ENCODE measurements around the gene MXD4.

Gene MXD4, protein sequence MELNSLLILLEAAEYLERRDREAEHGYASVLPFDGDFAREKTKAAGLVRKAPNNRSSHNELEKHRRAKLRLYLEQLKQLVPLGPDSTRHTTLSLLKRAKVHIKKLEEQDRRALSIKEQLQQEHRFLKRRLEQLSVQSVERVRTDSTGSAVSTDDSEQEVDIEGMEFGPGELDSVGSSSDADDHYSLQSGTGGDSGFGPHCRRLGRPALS

DNA sequence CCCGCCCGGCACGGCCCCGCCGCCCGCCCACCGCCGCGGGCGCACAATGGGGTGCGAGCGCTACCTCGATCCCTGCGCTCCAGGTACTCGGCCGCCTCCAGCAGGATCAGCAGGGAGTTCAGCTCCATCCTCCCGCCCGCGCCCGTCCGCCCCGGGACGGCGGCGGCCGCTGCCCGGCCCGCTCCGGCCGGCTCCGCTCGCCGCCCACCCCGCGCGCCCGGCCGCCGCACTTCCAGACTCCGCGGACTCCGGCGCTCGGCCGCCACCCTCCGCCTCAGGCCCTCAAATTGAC, at the start of gene MXD4:
MXD4 (minus strand) TSS at position 257 of the 292 bp plus-strand sequence; CDS start at position 128, 129 bp downstream.
- DNase-seq, result no peak

GRCh38 chr4:2306773-2307410, 45.0 kb upstream of the MXD4 start:
- no peak for DNase-seq

DNA sequence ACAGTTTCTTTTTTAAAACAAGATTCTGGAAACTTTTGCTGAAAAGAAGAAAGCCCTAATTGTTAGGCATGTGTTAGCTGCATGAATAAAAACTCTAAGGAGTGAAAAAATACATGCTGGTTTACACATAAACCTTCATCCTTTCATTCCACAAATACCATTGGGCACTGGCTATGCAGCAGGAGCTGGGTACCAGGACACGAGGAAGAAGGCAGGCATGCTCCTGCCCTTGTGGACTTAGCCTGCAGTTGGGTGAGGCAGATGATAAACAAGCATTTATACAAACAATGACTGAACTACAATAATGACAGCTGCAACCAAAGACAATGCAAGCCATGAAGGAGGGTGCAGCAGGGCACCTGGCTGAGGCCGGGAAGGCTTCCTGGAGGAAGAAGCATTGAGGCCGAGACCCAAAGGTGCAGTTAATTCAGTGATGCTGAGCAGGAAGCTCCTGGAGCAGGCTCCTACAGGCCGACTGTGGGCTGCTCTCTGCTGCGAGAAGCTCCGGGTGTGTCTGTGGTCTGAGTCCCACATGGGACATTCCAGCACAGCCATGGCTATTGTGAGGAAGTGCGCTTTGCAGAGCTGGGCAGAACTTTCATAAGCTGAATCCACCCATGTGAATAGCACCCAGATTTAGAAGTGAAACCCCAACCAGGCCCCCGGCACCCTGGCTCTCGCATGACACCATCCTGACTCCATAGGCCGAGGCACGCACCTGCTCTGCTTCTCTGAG, 44.0 kb upstream of the MXD4 start:
- DNase-seq, result no peak

DNA sequence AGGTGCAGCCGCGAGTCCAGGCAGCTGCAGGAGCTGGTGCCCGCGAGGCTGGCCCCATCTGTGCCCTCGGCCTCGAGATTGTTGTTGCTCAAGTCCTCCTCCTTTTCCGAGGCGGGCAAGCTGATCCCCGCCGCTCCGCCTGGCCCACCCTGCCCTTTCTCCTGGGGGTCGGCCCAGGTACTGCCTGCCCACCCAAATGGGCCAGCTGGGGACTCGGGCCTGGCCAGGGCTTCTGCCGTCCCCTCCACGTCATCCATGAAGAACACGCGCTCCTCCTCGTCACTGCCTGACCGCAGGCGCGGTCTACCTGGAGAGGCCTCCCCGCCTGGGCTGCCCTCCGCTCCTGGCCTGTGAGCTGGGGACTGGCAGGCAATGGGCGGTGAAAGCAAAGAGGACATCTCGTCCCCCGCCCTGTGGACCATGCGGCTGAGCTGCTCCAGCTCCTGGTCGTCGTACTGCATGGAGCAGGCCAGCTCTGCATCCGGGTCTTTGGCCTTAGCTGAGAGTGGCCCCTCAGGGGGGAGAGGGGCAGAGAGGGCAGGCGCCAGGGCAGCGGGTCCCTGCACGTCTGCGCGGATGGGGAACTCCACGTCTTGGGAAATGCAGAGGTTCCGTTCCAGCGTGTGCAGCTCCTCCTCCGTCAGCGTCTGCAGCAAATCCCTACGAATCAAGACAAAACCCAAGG, 43.1 kb upstream of the MXD4 start:
- no peak for DNase-seq

- DNase-seq, result no peak
Measured at GRCh38 chr4:2304321-2304876, 42.5 kb upstream of the MXD4 start.

GRCh38 chr4:2303686-2304320, 41.9 kb upstream of the MXD4 start:
- no peak for DNase-seq

DNA sequence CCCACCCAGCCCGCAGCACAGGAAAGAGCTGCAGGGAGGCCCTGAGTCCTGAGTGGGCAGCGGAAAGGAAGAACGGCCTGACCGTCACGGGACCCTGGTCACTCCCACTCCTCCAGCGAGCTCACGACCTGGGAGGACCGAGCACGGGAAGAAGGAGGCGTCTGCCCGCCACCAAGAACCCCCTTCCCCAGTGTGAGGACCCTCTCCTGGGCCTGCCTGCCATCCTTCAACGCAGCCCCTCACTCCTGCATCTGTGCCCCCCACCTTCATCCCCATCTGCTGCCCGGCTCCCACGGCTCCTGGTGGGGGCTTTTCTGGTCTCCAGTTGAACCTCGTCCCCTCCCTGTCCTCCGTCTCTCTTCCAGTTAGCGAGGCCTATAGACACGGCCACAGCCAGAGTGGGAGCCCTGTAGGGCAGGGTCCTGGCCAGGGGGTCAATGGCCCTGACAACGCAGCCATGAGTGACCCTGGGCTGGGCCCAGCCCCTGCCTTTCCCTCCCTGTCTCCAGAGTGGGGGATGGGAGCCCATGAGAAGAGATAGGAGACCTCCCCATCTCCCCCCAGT, 41.3 kb upstream of the MXD4 start:
- DNase-seq, result no peak

DNA sequence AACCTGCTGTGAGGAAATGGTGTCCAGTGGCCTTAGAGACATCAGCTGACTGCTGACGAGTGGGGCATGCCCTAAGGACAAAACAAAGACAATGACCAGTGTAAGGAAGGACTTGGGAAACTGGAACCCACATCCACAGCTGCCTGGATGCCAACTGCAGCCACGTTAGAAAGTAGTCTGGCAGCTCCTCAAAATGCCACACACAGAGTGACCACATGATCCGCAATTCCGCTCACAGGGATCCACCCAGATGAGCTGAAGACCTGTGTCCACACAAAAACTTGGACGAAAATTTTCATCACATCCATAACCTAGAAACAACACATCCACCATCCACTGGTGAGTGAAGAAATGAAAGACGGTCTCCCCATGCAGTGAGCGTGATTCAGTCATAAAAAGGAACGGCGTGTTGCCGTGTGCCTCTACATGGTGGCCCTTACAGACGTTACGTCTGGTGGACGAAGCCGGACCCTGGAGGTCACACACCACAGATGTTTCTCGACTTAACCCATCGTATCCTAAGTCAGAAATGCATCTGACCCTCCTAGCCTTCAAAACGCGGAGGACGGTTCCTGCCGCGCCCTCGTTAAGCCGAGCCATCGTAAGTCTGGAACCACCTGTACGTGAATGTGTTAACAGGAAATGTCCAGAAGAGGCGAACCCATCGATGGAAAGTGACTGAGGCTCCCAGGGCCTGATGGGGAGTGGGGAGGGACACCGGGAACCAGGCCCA, 40.6 kb upstream of the MXD4 start:
- DNase-seq, result no peak

- DNase-seq, result no peak
Measured at GRCh38 chr4:2301806-2302205, 39.9 kb upstream of the MXD4 start.

DNA sequence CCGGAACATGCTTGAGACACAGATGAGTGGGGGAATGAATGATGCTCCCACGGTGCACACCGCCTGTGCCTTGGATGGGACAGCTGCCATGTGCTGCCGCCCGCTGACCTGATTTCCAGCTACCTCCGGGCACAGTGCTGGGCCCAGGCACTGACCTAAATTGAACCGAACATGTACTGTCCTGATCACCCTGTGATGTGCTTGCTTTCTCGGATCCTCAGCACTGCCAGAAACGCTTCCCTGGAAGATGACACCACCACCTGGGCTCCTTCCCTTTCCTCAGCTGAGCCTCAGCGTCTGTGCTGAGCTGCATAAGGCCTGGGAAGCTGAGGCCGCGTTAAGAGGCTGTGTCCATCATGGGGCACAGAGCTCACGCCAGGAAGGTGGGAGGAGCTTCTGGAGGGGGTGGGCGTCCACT, 39.3 kb upstream of the MXD4 start:
- DNase-seq, result no peak

GRCh38 chr4:2300431-2301224, 38.7 kb upstream of the MXD4 start:
- no peak for DNase-seq

- no peak for DNase-seq
Measured at GRCh38 chr4:2299794-2300193, 37.9 kb upstream of the MXD4 start.

- DNase-seq, result no peak
Measured at GRCh38 chr4:2298532-2298991, 36.7 kb upstream of the MXD4 start.

DNA sequence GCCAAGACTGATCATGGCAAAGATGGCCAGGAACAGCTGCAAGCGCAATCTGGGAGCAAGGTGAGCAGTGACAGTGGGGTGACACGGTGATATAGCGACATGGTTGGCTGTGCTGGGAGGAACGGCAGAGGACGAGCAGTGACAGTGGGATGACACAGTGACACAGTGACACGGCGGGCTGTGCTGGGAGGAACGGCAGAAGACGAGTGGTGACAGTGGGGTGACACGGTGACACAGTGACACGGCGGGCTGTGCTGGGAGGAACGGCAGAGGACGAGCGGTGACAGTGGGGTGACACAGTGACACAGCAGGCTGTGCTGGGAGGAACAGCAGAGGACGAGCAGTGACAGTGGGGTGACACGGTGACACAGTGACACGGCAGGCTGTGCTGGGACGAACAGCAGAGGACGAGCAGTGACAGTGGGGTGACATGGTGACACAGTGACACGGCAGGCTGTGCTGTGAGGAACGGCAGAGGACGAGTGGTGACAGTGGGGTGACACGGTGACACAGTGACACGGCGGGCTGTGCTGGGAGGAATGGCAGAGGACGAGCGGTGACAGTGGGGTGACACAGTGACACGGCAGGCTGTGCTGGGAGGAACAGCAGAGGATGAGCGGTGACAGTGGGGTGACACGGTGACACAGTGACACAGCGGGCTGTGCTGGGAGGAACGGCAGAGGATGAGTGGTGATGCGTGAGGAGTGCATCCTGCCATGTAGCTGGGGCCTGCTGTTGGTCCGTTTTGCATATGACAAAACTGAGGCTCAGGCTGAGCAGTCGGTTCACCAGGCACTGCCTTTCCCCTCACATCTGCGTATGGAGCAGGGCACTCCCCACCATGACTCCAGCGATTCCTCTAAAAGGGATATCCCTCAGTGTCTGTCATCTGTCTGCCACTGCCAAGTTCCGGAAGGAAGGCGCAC, 36.0 kb upstream of the MXD4 start:
- no peak for DNase-seq

DNA sequence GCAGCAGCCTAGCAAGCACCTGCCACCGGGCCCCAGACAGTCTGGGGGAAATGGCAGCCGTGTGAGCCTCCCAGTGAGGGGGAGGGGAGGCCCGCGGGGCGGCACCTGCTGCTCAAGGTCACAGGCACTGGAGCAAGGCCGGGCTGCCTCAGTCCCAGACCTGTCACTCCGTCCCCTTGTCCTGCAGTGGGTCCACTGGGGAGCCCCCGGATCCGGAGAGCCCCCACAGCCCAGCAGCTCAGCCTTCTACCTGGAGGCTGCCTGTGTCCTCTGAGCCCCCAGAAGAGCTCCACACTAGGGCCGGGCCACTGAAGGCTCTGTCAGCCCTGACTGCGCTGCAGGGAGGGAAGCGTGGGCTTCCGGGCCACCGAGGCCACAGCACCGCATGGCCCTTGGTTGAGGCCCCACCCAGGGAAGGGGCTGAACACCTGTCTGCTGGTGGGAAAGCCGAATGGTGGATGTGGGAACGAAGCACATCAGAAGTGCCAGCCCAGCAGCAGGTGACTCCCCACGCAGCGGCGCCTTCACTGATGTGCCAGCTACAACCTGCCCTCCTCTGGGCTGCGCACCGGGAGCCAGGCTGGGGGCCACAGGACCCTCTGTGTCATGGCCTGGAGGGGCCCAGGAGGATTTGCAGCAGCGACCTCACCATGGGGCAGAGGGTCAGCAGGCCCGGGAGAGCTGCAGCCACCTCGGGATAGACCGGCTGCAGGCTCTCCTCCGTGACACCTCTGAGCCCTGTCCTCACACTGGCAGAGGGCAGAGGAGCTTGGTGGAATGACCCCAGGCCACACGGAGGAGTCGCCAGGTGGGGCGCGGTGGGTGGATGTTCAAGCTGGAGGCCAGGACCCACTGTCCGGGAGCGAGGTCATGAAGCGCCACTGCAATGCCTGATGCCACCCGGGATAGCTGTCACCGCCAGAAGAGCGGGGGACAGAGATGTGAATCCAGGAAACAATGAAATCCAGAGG, 35.0 kb upstream of the MXD4 start:
- no peak for DNase-seq

DNA sequence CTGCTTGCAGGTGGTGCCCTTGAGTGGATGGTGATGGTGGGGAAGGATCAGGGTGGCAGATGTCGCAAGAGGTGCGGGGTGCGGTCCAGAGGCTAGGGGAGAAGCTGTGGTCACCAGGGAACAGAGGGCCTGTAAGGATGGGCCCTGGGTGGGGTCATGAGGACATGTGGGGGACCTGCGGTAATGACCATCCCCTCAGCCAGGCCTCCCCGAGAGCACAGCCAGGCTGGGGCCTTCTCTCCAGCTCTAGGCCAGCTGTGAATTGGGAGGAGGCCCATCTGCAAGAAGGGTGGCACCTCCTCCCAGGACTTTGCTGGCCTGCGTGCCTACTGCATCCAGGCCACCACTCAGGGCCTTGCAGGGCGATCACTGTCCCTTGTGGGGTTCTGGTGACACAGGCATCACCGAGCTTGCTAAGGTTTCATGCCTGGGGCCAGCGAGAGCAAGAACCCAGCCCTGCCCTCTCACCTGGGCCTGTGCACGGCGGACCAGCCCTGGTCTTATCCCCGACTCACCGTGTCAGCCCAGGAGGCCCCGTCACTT, 34.1 kb upstream of the MXD4 start:
- DNase-seq, result no peak

GRCh38 chr4:2295500-2295899, 33.6 kb upstream of the MXD4 start:
- no peak for DNase-seq

DNA sequence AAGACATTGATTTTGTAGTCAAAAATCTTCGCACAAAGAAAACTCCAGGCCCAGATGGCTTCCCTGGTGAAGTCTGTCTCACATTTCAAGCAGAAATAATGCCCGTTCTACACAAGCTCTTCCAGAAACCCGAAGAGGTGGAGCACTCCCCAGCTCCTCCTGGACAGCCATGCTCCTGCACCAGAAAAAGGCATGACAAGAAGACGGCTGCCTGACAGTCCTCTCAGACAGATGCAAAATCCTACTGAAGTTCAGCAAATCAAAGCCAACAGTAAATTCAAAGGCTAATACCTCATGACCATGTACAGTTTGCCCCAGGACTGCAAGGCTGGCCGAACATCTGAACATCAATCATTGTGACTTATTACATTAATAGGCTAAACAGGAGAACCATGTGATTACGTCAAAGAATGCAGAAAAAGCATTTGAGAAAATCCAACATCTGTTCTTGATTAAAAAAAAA, 30.8 kb upstream of the MXD4 start:
- no peak for DNase-seq
